Upper lobe of left lung (tissue), 6 donors: ENCODE data around the gene MYO19. TPM values are rescaled to one million over a fixed set of nuclear protein-coding genes. Genes with fewer than 3 reads are reported as not detected.

Experiments
- ATAC-seq, 2 donors: fragments of 200-7000 bp; cut with Tn5 transposase; one replicate each; pipeline ENCODE4 v1.9.1; 2022; ENCODE audit warnings: mild to moderate bottlenecking in 2 of 2, moderate library complexity in 2 of 2; ENCODE audit not compliant: low FRiP score in 2 of 2
- DNase-seq, 2 donors: peaks; one replicate each; pipeline ENCODE4 v3.0.0-alpha.2; 2019 to 2020
- H3K27ac ChIP-seq, 4 donors: fragments of 200-600 bp; sonication (generic); one replicate each; pipeline ENCODE4 v1.5.1; 2016 to 2019
- H3K27me3 ChIP-seq, 4 donors: fragments of 200-600 bp; sonication (generic); one replicate each; pipeline ENCODE4 v1.5.1; 2017 to 2019
- H3K36me3 ChIP-seq, 4 donors: fragments of 200-600 bp; sonication (generic); one replicate each; pipeline ENCODE4 v1.5.1; 2016 to 2019
- H3K4me1 ChIP-seq, 4 donors: fragments of 200-600 bp; sonication (generic); one replicate each; pipeline ENCODE4 v1.5.1; 2018 to 2019
- H3K4me3 ChIP-seq, 4 donors: fragments of 200-600 bp; sonication (generic); one replicate each; pipeline ENCODE4 v1.5.1; 2017 to 2019; ENCODE audit warnings: mild to moderate bottlenecking in 2 of 4, moderate library complexity in 1 of 4
- H3K9me3 ChIP-seq, 4 donors: fragments of 200-600 bp; sonication (generic); one replicate each; pipeline ENCODE4 v1.5.1; 2018 to 2019
- CTCF ChIP-seq, 6 experiments: fragments of 450-650 bp in 4 of 6; fragments of 200-600 bp in 2 of 6; sonication (generic) in 2 of 6; IDR thresholded peaks; one replicate each; pipeline ENCODE4 v1.5.1; 2016 to 2019; ENCODE audit warnings: antibody characterized with exemption in 6 of 6
- EP300 ChIP-seq, 4 donors: sonication (generic); formaldehyde crosslinking; IDR thresholded peaks; one replicate each; pipeline ENCODE4 v1.5.1; 2017; ENCODE audit warnings: antibody characterized with exemption in 4 of 4, control low read depth in 2 of 4
- POLR2A ChIP-seq, 4 donors: fragments of 450-650 bp; IDR thresholded peaks; one replicate each; pipeline ENCODE4 v1.5.1; 2016 to 2017; ENCODE audit warnings: antibody characterized with exemption in 4 of 4, mild to moderate bottlenecking in 2 of 4
- POLR2AphosphoS5 ChIP-seq, 2 donors: sonication (generic); formaldehyde crosslinking; IDR thresholded peaks; one replicate each; pipeline ENCODE4 v1.5.1; 2017; ENCODE audit warnings: antibody characterized with exemption in 2 of 2
- WGBS, 2 donors: methylation state at CpG; one replicate each; pipeline ENCODE4 v1.1.5; 2017 to 2018; 5-methylcytosine and 5-hydroxymethylcytosine counted together
- total RNA-seq, 6 donors: library from RNA; depleted of rRNA in 4 of 6; stranded (reverse); fragments of >200 nt in 4 of 6; gene quantifications; one replicate each; pipeline versions ENCODE4 v1.1.0 to v1.2.1, GENCODE V29; 2016 to 2021
- donor health status: DM: no; HTN: no; CAD: no; lungs with moderate emphysema.
- donor health status: DM: no; HTN: yes; CAD: no; lungs with severe emphysema.

MYO19 gene
- total RNA-seq, 6 donors from 2014 or later, result 34.8 to 167 (median 49.4) TPM

GRCh38 chr17:36482611-36483504 lies 51.8 kb downstream of the MYO19 start:
- DNase-seq (peak; percentile 86 to 98), ATAC-seq (peak; percentile 90 to 94)
- Histone ChIP-seq H3K27ac (peak overlapping the region in 1 of 4 donors; percentile 18), H3K4me3 (peak overlapping the region; percentile 39 to 55 (median 47)), H3K4me1 (peaks cover 21 to 28% (median 26%) of the 10 kb centered on the region in 4 donors), H3K9me3 (no peaks in the 10 kb centered on the region), H3K27me3 (peaks cover 0 to 2% (median 0%) of the 10 kb centered on the region in 4 donors), H3K36me3 (no peaks in the 10 kb centered on the region)
- WGBS, 2 donors, result 9 to 10% methylated on average over 13 to 42 of the region's 79 CpGs
- no peak for TF ChIP-seq POLR2AphosphoS5 (IDR thresholded peaks at IDR 0.05)
- peak; percentile 86 to 98 (median 96) for TF ChIP-seq CTCF (IDR thresholded peaks at IDR 0.05)

GRCh38 chr17:36481829-36482228 lies 52.8 kb downstream of the MYO19 start:
- DNase-seq, result no peak
- H3K27ac ChIP-seq, result no peak overlapping the region
- TF ChIP-seq EP300 (IDR thresholded peaks at IDR 0.05) (no peak), CTCF (IDR thresholded peaks at IDR 0.05) (no peak), POLR2A (IDR thresholded peaks at IDR 0.05) (no peak), POLR2AphosphoS5 (IDR thresholded peaks at IDR 0.05) (no peak)
- WGBS, 2 donors, result 72 to 78% methylated on average over 7 of the region's 7 CpGs
- H3K9me3 ChIP-seq, result no peaks in the 10 kb centered on the region
- no peak for ATAC-seq
- no peak overlapping the region for H3K4me3 ChIP-seq
- H3K4me1 ChIP-seq, result peaks cover 14 to 20% (median 18%) of the 10 kb centered on the region in 4 donors
- H3K27me3 ChIP-seq, result peaks cover 0 to 2% (median 0%) of the 10 kb centered on the region in 4 donors
- no peaks in the 10 kb centered on the region for H3K36me3 ChIP-seq

GRCh38 chr17:36475346-36475970 lies 59.2 kb downstream of the MYO19 start:
- DNase-seq (no peak), ATAC-seq (no peak)
- no peaks in the 10 kb centered on the region for H3K9me3 ChIP-seq
- H3K27me3 ChIP-seq, result no peaks in the 10 kb centered on the region
- WGBS, 2 donors, result 63 to 86% methylated on average over 1 to 4 of the region's 4 CpGs
- no peak for TF ChIP-seq POLR2AphosphoS5 (IDR thresholded peaks at IDR 0.05)
- H3K27ac ChIP-seq, result no peak overlapping the region
- no peaks in the 10 kb centered on the region for H3K36me3 ChIP-seq
- no peaks in the 10 kb centered on the region for H3K4me1 ChIP-seq
- no peak overlapping the region for H3K4me3 ChIP-seq

- WGBS, 2 donors, result 56 to 60% methylated on average over 6 to 7 of the region's 7 CpGs
- H3K27me3 ChIP-seq, result no peaks in the 10 kb centered on the region
- ATAC-seq (no peak), DNase-seq (no peak)
- no peaks in the 10 kb centered on the region for H3K9me3 ChIP-seq
- H3K4me3 ChIP-seq, result no peak overlapping the region
- H3K27ac ChIP-seq, result no peak overlapping the region
- H3K36me3 ChIP-seq, result no peaks in the 10 kb centered on the region
- H3K4me1 ChIP-seq, result no peaks in the 10 kb centered on the region
- TF ChIP-seq CTCF (IDR thresholded peaks at IDR 0.05), result no peak
- no peak for TF ChIP-seq POLR2A (IDR thresholded peaks at IDR 0.05)
- no peak for TF ChIP-seq POLR2AphosphoS5 (IDR thresholded peaks at IDR 0.05)
- TF ChIP-seq EP300 (IDR thresholded peaks at IDR 0.05), result no peak
Measured at GRCh38 chr17:36474571-36474970, 60.1 kb downstream of the MYO19 start.

- H3K9me3 ChIP-seq, result no peaks in the 10 kb centered on the region
- ATAC-seq (no peak), DNase-seq (no peak)
- no peaks in the 10 kb centered on the region for H3K36me3 ChIP-seq
- H3K27me3 ChIP-seq, result no peaks in the 10 kb centered on the region
- TF ChIP-seq EP300 (IDR thresholded peaks at IDR 0.05) (no peak), CTCF (IDR thresholded peaks at IDR 0.05) (no peak), POLR2AphosphoS5 (IDR thresholded peaks at IDR 0.05) (no peak), POLR2A (IDR thresholded peaks at IDR 0.05) (no peak)
- H3K27ac ChIP-seq, result no peak overlapping the region
- H3K4me3 ChIP-seq, result no peak overlapping the region
- H3K4me1 ChIP-seq, result no peaks in the 10 kb centered on the region
Measured at GRCh38 chr17:36470499-36470898, 64.2 kb downstream of the MYO19 start.
